ENCODE results near the gene GAPT.

Gene GAPT

DNA sequence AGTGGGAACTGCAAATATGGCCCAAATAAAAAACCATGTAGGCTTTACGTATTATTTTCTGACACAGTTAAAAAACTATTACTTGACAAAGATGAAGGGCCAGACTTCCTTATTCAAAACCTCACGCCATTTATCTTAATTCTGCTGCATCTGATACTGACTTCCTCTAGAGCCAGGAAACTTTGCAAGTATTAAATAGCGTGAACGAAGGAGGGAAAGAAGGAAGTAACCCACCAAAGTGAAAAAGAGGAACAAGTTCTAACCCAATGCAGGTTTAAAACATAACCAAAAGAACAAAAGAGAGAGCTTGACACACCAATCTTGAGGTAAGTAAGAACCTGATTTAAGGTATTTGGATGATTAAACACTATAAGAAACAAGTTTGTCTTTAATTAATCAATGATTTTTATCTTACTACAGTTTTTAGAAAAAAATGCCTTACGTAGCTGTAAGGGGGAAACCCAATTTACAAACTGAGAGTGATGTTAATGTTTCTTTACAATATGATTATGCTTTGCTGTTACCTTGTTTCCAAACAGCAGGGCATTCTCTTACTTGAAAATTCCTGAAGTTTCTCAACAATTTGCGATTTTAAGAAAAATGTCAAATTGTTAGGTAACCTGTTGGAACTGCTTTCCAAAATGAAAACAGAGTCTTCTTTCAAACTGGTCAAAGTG is at the start of gene GAPT:
GAPT (plus strand) TSS at position 220 of the 677 bp plus-strand sequence. CDS start 3,102 bp downstream, outside the sequence.
- DNase-seq = no peak

DNA sequence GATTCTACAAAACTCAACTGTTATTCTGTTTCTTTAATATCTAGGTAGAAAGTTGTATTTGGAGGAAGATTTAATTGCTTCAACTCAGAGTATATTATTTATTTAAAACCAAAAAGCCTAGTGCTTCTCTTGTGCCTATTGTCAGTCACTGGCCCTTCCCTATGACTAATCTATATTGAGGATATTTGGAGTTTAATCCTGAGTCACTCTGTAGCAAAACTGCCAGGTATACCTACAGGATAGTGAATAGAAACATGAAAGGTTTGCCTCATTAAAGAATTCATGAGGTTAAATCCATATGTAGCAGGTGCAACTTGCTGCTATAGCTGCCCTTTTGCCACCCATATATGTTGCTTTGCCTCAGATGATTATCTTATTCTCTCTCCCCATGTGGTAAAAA is 46.4 kb upstream of the GAPT start:
- no peak for DNase-seq

DNA sequence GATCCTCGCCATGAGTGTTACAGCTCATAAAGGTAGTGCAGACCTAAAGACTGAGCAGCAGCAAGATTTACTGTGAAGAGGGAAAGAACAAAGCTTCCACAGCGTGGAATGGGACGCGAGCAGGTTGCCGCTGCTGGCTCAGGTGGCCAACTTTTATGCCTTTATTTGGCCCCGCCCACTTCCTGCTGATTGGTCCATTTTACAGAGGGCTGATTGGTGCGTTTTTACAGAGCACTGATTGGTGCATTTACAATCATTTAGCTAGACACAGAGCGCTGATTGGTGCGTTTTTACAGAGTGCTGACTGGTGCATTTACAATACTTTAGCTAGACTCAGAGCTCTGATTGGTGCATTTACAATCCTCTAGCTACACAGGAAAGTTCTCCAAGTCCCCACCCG is 45.2 kb upstream of the GAPT start:
- DNase-seq = no peak

DNA sequence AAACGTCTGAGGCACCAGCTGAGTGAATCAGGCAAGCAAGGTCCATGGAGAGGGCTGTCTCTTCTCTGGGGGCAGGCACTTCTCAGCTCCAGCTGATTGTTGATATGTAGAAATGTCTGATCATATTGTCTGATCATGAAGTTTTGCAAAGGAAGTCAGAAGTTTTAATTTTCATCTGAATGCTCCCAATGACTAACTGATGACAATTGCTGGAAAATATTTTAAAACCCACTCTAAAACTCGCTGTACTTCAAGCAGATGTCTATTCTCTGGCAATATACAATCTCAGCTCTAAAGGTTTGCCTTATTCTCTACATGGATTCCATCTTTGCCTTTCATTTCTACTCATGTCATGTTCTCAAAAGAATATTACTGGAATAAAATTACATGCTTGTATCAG is 44.0 kb upstream of the GAPT start:
- DNase-seq = no peak

DNA sequence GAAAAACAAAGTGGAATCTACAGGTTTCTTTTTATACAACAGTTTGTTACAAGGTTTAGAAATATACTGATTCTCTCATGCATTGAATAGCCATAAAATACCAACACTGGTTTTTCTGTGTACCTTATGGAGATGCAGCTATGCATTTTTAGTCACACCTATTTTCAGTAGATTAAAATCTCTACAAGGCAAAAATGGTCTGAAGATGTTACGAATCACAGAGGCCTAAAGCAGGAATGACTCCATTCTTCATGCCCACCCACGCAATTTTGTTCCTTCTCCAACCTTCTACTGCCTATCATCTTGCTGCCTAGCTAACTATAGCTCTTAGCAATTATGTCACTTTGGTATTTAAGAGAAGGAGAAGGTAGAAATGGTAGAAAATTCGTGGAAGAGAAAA is 41.2 kb upstream of the GAPT start:
- DNase-seq = no peak

DNA sequence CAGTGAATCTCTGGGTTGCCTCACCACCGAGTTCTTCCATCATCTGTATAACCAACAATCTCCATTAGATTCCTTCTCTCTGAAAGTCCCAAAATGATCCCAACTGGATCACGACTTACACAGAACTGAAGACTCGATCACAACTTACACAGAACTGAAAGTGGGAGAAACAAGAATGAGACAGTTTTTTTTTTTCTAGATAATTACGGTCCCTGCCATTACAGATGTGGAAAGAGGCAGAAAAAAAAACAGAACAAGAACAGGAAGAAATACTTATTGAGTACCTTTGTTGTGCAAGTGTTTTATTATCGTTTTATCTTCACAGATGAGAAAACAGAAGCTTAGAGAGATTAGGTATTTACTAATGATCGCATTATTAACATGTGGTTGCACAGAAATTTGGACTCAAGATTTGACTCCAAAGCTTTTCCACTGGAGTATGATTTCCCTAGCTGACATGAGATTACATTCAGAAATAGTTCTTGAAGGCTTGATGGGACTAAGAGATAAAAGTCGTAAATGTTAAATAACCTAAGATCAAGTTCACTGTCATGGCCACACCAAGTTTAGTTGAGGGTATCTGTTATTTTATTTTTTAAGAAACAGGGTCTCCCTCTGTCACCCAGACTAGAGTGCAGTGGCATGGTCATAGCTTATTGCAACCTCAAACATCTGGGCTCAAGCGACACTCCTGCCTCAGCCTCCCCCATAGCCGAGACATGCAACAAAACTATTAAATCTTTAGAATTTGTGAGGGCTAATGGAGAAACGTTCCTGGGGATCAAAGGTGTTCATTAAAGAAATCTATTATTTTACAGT is 40.2 kb upstream of the GAPT start:
- DNase-seq = no peak

DNA sequence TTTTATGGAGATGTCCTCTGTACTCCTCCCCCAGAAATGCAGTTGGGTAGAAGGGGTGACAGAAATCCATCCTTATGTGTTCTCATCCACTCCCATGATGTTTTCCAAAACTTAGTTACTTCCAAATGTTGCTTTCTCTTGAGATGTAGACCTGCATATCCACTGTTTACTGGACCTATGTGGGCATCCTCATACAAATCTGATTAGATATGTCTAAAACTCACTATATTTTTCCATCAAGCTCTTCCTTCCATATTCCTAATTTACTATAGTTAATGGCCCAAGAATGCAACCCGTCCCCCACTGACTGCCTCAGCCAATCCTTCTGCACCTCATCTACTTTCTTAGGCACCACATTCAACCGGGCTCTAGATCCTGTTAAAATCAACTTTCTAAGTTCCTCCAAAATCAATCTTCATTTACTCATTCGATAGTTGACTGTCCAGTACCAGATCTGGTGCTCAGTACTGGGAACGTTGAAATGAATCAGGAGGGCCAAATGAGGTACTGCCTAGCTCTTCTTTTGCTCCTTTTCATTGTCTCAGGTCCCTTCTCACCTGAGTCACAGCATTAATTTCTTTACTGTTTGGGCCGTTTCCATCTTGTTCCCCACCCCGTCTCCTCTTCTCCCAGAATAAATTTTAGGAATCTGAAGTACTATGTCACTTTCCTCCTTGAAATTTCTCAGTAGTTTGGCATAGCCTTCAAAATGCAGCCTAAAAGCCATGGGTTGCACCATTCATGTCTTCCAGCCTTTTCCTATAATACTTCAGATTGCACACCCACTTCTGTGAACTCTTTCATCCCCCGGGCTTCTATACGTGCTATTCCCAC is 39.3 kb upstream of the GAPT start:
- DNase-seq = no peak

DNA sequence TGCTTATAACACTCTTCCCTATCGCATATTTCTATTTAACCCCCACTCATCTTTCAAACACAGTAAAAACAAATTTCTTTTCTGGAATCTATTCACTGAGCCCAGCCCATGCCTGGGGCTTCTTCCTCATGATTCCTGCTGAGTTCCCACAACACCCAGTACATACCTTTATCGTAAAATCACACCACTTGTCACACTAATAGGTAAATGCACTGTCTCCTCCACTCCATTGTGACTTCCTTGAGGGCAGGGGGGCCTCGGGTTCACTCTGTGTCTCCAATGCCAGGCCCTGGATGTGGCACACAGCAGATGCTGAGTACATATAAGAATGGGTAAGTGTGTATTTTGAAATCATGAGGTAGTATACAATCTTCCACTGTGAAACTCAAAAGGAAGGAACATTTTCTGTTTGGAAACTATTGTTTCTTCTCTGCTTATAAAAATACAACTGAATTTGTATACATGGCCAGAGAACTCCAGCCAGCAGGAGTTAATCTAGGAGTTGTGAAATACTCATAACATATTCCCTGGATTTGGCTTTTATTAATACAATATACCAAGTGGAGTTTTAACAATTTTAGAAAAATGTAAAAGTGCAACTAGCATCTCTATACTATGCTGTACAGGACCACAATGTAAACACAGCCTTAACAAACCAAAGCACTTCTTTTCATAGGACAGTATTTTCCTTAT is 38.5 kb upstream of the GAPT start:
- no peak for DNase-seq

DNA sequence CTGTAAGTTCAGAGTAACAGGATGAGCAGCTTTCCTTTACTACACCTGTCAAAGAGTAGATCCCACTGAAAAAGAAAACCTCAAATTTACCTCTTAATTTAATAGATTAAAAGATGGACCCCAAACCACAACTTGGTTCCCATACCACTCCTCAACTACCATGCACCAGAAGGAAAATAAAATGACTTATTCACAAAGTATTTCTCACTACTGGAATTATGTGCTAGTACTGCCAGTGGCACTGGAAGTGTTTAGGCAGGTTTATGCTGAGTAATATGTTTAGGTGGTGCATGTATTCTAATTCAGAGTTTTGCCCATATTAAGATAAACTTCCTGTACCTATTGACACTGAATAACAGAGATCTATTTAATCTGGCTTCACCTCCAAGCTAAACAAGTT is 37.9 kb upstream of the GAPT start:
- no peak for DNase-seq

DNA sequence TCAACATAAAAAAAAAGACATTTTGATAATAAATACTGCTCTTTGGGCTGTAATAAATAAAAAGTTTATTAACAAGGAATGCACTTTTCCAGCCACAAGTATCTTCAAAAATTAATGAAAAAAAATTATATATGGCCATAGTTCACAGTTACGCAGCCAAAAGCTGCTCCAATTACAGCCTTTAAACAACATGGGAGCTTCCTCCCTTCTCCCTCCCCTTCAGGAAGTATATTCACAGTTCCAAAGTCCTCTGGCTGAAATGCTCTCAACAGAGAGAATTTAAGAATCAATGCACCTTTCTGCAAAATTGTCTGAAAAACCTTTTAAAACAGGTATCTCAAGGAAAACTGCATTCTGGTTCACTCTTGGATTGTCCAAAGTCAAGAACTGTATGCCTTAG is 37.2 kb upstream of the GAPT start:
- DNase-seq = no peak

DNA sequence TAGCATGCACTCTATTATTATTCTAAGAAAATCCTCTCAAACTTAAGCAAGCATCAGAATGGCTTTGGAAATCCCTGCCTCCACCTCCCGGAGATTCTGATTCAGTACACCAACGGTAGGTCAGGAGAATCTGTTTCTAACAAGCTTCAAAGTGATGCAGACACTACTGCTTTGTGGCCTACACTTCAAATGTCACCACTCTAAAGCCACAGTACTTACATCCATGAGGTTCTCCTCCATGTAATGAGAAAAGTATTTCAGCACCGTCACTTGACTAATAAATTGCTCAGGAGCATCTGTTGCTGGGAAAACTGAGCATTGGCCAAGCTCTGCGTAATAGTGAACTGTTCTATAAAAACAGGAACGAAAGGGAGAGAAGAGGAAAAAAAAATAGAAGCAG is 36.2 kb upstream of the GAPT start:
- no peak for DNase-seq

DNA sequence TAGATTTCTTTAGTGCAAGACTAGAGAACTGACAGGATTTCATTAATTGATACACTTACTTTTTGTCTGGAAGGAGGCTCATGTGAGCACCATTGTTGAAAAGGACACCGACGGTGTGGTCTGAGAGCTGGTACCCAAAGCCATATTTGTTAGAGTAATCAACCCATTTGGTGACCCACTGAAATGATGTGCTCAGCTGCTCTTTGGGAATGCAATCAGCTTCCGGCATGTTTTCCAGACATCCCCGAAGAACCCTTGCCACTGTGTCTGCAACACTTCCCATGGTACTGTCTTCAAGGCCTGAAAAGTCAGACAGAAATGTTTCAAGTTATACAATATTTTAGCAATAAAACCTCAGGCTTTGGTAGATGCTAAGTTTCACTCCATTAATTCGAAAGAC is 35.8 kb upstream of the GAPT start:
- DNase-seq = no peak

DNA sequence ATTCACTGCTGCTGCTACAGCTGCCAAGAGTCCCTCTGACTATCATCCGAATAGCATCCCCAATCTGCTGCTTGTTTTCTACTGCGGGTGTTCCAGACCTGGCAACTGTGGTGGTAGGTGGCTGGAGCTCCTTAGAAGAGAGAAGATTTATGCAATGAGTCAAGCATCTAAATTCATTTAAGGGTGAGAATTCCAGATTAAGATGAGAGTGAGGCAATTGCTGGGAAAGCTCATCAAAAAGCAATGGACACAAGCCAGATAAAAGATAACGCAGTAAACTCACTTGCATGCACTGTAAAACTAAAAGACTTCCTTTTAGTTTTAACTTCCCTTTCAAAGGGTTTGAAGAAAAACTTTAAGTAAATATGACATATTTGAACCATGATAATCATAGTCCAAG is 35.2 kb upstream of the GAPT start:
- no peak for DNase-seq

DNA sequence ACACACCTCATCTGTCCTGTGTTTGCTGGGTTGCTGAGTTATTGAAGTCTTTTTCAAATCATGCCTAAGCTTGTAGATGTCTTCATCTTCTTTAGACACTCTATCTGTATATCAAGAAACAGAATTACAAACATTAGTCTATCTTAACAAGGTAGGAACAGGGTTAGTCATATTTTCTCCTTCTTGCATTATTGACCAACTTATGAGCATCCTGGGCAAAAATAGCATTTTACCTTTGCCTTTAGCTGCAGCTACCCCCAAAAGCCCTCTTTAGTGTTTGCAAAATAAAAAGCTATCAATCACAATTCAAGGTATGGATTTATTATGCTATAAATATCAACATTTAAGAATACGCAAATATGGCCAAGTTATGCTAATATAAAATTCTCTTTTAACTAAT is 34.7 kb upstream of the GAPT start:
- DNase-seq = no peak

DNA sequence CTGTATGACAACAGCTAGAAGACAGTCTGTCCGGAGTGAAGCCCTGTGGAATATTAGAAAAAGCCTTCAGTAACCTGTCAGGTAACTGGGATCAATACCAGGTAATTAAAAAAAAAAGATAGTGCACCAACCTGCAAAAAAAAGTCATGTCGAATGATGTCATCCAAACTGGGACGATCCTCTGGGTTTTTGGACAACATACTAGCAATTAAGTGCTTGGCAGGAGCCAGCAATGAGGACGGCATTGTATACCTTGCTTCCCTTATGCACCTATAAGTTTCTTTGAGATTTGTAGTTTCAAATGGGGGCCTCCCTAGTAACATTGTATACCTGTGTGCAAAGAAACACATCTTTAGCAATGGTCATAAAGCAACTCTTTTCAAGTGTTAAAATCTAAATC is 34.2 kb upstream of the GAPT start:
- DNase-seq = no peak

DNA sequence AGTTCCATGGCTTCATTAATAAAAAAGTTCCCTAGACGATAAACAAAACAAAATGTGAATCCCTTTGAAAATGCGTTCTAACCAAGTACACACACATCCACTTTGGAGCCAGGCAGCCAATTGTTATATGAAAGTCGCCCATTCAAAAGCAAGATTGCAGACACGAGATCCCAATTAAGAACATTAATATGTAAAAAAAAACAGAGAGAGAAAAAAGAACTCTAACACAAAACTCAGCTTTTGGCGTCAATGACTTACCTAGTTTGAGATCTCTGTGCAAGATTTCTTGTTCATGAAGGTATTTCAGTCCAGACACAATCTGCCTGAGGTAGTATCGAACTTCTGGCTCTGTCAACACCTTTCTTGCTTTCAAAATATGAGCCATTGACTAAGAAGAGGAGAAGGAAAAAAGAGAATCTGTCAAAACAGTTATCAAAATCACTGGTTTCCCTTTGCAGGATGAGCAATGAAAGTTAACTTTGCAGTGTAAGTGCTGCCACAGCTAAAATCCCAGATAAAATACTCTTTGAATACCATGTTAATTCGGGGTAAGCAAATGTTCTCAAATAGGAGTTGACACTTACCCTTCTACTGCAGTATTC is 33.0 kb upstream of the GAPT start:
- DNase-seq = no peak

DNA sequence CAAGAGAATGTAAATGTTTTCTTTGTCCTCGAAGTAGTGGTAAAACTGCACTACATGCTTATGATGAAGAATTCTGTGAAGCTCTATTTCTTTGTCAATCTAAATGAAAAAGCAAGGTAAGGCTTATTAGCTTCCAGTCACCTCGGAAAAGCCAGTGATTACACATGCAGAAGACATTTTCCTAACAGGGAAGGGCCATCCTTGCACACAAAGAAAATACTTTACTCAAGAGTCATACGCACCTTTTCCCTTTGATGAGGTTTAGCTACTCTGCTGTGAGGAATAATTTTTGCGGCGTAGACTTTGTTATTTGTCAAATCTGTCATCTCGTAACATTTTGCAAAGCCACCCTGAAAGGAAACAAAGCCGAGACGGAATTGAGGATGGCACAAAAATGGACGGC is 32.5 kb upstream of the GAPT start:
- no peak for DNase-seq

DNA sequence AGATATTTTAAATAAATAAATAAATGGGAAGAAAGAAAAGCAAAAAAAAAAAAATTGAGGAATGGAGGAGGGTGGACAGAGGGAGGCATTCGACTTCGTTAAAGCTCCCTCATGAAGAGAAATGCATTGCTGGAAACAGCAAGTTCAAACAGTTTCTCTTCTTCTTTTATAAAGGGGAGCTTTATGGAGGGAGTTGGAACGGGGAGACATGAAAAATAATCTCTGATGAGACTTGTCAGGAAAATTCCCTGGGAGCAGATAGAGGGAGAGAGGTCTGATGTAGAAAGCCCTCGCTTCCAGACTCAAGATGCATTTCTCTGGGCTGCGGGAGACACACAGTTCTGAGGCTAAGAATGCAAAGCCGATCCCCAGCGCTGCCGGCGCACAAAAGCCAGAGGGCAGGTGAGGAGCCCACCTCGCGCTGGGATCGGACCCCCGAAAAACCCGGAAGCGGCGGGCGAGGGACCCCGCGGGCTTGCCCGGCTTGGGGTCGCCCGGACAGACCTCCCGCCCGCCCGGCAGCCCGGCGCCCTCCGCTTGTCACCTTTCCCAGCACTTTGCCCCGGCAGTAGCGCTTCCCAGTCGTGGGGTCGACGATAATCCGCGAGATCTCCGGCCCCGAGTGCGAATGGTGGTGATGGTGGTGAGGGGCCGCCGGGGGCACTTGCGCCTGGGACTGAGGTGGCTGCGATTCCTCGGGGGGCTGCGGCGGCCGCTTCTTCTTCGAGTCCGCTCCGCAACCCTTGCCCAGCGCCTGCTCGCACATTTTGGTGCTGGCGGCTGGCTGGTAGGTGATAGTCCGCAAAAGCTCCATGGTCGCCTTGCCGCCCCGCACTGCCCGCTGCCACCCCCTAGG is 31.9 kb upstream of the GAPT start:
- DNase-seq = peak; percentile 16

DNA sequence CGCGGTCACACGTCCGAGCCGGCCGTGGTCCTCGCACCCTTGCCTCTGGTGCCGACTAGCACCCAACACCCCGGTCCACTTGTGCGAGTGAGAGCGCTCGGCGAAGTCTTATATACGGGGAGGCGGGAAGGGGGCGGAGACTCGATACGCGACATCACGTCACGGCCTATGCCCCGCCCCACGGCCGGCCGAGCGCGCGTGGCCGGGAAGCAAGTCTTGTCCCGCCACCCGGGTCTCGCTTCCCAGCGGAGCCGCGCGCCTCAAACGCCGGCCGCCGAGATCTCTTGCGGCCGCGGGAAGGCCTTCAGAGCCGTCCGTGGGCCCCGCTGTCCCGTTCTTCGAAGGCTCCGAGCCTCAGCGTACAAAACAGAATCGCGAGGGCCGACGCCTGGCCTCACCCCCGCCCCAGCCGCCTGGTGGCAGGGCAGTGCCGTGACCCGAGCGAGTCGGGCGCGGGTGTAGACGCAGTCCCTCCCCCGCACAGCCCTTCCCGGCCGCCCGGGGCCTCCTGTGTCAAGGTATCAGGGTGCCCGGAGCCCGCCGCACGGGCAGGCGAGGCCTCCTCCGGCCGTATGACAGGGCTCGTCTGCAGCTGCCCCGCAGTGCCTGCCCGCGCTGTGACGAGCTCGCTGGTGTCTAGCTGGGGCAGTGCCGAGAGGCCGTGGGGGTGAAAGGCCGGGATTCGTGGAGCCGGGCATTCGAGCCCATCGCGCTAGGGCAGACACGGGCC is 31.1 kb upstream of the GAPT start, which contains the start of gene PLK2:
PLK2 (minus strand) TSS at position 85 of the 730 bp plus-strand sequence. CDS start 127 bp downstream, outside the sequence.
- DNase-seq = peak; percentile 90

DNA sequence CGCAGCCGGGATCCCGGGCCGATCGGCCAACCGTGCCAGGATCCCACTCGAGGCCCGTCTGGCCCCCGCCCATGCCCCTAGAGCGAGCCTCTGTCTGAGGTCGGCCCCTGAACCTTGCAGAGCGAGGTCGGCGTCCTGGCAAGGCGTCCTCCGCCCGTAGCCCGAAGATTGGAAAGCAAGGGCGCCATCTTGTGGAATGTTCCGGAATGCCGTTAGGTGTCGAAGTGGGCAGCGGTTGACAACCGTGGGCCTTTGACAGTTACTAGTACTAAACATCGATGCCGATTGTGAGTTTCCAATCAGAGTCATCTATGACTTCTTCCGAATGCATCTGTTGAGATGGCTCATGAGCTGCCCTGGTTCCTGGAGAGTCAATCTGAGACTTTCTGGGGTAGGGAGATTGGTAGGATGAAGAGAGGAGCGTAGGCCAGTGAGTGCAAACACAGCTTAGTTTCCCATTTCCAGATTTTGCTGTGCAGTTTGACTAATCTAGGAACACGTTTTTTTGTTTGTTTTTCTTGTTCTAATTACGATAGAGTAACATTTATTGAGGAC is 30.4 kb upstream of the GAPT start:
- peak; percentile 92 for DNase-seq
